Measurements from ENCODE around the gene SLC25A1.

DNA sequence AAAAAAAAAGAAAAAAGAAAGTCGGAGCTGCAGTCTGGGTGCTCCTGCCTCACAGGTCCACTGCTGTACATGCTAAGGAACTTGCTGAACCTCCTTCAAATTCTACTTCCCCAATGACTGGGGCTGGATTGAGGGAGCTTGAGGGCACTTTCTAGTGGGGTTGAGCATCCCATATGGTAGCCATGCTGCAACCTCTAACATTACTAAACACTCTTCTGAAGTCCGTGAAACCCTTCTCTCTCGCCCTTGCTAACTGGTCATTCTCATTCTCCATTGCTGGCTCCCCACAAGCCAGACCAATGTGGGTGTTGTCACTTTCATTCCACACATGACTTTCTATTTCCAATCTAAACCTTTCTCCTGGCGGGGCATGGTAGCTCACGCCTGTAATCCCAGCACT lies 35.3 kb downstream of the SLC25A1 start:
- TF ChIP-seq, protein P1, sequence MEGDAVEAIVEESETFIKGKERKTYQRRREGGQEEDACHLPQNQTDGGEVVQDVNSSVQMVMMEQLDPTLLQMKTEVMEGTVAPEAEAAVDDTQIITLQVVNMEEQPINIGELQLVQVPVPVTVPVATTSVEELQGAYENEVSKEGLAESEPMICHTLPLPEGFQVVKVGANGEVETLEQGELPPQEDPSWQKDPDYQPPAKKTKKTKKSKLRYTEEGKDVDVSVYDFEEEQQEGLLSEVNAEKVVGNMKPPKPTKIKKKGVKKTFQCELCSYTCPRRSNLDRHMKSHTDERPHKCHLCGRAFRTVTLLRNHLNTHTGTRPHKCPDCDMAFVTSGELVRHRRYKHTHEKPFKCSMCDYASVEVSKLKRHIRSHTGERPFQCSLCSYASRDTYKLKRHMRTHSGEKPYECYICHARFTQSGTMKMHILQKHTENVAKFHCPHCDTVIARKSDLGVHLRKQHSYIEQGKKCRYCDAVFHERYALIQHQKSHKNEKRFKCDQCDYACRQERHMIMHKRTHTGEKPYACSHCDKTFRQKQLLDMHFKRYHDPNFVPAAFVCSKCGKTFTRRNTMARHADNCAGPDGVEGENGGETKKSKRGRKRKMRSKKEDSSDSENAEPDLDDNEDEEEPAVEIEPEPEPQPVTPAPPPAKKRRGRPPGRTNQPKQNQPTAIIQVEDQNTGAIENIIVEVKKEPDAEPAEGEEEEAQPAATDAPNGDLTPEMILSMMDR (IDR thresholded peaks at IDR 0.05; ENCODE audit: insufficient read depth, low read depth, low read length), result no peak
- no peak for TF ChIP-seq EZH2 (IDR thresholded peaks at IDR 0.05; ENCODE audit: insufficient read depth, low read length)
